GM21390 (cell line): ENCODE results near the gene ANKRD17.
"Not testable (repeated sequence)": the region's sequence is repeated elsewhere in the genome, so short reads cannot be mapped to it uniquely, and the experiment has no call there.

Experiments
- ATAC-seq: cut with Tn5 transposase; IDR thresholded peaks from one replicate; pipeline ENCODE4 v1.9.1; 2021; ENCODE audit not compliant: unreplicated experiment

ANKRD17 gene

GRCh38 chr4:73258686-73259570 is at the start of gene ANKRD17:
Gene ANKRD17 (minus strand): TSS chr4:73258798. CDS start chr4:73258668, 130 bp downstream.
- peak; percentile 74 for ATAC-seq

DNA sequence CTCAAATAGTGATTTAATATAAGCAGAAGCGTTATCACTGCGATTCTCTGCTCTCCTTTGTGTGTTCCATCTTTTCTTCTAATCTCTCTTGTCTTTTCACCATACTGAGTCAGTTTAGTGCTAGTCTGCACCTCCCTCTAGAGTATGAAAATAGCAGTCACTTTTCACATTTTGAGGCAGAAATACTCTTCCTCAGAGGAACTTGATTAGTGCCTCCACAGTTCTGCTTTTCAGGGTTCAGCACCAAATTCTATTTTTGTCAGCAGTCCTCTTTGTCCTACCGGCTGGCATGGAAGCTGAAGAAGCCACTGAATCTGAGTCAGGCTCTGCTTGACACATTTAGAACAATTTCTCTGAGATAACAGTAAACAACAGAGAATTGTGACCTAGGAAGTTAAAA is 49.7 kb upstream of the ANKRD17 start:
- ATAC-seq = no peak

DNA sequence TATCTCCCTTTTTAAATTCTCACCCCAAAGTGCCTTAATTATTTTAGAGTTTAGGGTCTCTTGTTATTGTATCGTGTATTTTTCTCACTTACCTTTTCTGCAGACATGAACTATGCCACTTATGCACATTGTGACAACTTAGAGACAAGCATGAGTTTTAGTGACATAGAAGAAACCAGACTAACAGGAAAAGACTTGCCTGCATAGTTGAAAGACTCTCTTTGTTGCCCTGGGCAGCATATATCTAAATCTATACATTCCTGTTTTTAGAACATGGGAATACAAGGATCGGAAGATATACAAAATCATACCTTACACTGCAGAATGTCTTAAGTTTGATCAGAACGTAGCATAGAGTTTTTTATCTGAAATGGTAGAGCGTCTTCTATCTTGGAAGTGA is 45.1 kb upstream of the ANKRD17 start:
- ATAC-seq = no peak

- ATAC-seq = no peak
Observed at GRCh38 chr4:73299548-73300280, 41.1 kb upstream of the ANKRD17 start.

DNA sequence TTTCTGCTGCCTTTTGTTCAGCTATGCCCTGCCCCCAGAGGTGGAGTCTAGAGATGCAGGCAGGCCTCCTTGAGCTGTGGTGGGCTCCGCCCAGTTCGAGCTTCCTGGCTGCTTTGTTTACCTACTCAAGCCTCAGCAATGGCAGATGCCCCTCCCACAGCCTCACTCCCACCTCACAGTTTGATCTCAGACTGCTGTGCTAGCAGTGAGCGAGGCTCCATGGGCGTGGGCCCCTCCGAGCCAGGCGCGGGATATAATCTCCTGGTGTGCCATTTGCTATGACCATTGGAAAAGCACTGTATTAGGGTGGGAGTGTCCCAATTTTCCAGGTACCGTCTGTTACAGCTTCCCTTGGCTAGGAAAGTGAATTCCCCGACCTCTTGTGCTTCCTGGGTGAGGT is 34.1 kb upstream of the ANKRD17 start:
- ATAC-seq = not testable (repeated sequence)

DNA sequence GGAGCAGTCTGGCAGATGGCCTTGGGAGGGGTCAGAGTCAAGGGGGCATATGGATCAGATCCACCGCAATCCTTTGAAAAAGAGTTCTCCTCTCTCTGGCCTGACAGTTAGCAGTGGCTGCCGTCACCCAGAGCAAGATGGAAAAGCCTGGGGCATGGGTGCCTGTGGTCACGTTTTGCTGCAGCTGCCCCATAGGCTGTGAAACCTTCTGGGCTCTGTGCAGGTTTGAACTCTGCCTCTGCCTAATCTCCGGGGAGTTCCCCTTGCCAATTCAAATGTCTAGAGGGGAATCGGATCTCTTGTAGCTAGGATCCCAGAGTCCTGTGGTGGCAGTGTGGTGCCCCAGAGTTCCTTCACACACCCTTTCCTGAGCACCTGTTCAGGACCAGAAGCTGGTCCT is 23.4 kb upstream of the ANKRD17 start:
- no peak for ATAC-seq

GRCh38 chr4:73281396-73281795 is 22.8 kb upstream of the ANKRD17 start:
- ATAC-seq = no peak

GRCh38 chr4:73277201-73277600 is 18.6 kb upstream of the ANKRD17 start:
- no peak for ATAC-seq

DNA sequence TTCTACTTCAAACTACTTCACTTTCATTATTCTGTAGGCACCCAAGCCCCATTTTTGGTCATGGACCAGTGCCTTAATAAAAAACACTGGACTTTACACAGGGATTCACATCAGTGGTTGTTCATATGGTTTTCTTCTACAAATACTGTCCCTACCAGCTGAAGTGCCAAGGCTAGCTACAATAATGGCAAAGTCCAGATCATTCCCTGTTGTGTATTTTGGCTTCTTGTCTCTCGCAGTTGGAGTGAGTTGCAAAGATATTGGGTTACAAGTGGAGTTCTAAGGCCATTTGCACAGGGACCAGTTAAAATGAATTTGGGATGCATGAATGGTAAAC is 16.7 kb upstream of the ANKRD17 start:
- no peak for ATAC-seq

GRCh38 chr4:73272816-73273215 is 14.2 kb upstream of the ANKRD17 start:
- no peak for ATAC-seq

GRCh38 chr4:73267050-73267449 is 8.5 kb upstream of the ANKRD17 start:
- no peak for ATAC-seq

DNA sequence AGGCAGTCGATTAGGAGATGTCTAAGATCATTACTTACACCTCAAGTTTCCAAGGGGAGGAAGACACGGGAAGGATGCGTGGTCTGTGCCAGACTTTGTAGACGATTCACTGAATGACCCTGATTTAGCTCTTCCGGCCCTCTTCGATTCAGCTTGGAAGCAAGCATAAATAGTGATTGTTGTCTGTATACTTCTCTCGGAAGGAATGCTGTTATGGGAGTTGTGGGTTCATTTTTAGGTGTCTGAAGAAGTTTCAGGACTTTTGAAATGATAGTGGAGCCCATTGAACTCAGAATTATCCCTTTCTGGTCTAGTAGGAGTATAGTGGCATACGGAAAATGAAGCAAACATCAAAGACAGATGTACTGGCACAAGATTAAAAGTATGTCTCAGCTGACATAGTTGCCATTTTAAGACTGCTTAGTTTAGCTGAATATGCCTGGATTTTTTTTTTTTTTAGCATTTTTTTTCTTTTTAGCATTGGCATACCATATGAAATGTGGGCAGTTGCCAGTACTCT is 1.0 kb upstream of the ANKRD17 start:
- peak; percentile 7 for ATAC-seq

DNA sequence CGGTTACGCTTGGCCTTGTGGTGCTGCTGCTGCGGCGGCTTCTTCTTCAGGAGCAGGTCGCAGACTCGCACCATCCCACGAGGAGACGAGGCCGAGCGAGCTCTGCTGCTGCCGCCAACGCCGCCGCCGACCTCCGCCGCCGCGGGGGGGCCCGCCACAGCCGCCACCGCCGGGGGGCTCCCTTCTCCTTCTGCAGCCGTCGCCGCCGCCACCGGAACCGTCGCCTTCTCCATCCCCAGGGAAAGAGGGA is 237 bp downstream of the ANKRD17 start:
- ATAC-seq = peak; percentile 27

GRCh38 chr4:73257651-73258435 is 755 bp downstream of the ANKRD17 start:
- ATAC-seq = peak; percentile 13

DNA sequence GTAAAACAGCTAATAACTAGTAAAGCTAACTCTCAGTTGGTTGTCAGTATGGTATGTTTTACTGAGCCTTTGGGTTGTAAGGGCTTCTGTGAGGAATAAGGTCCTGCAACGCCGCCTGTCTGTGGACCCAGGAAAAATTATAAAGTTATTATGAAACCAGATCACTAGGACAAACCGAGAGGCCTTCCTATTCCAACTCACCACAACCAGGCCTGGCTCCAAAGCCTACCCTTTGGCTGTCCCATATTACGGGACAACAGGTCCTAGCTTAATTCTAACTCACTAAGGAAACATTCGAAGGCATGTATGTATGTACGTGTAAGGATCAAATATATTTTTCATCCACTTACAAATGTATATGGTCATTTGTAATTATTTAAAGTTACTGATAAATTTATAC is 1.4 kb downstream of the ANKRD17 start:
- ATAC-seq = peak; percentile 28

DNA sequence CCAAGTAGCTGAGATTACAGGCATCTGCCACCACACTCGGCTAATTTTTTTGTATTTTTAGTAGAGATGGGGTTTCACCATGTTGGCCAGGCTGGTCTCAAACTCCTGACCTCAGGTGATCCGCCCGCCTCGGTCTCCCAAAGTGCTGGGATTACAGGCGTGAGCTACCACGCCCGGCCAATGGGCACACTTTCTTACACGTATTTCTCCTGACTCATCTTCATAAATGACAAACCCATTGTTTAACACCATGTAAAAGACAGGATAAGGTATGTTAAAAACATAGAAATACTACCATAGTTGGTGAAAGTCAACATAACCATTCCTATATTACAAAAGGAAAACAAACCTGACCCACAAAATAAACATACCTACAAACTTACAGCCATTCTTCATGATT is 2.8 kb downstream of the ANKRD17 start:
- not testable (repeated sequence) for ATAC-seq

DNA sequence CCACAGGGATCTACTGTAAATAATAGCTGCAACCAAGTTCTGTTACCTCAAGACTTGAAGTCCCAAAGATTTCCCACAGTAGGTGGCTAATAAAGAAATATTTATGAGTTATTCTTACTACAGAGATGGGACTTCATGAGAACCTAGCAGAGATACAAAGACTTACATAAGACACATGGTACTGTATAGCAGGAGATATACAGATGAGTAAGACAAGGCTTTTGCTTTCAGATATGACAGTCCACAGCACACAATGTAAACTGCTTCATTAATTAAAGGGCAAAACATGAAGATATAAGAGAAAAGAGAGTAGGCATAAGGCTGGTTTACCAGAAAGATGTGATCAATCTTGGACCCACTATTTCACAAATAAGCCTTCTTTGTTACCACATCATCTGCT is 6.6 kb downstream of the ANKRD17 start:
- ATAC-seq = no peak

- no peak for ATAC-seq
Observed at GRCh38 chr4:73251384-73251783, 7.2 kb downstream of the ANKRD17 start.

- ATAC-seq = no peak
Observed at GRCh38 chr4:73250642-73251041, 8.0 kb downstream of the ANKRD17 start.

- ATAC-seq = no peak
Observed at GRCh38 chr4:73248821-73249220, 9.8 kb downstream of the ANKRD17 start.

DNA sequence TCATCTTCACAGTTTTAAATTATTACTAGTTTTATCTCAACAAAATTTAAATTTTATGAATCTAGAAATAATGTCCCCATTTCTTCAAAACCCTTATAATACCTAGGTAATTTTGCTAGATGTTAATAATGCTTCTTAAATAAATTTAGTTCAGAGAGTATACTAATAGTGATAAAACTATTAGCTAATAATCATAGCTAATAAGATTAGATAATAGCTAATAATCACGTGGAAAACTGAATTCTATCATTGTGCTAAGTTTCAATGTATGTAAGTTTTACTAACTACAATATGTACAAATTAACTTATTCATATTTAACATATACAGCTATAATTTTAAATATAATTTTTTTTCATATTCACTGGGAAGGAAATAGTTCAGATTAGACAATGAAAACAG is 10.2 kb downstream of the ANKRD17 start:
- ATAC-seq = no peak

- no peak for ATAC-seq
Observed at GRCh38 chr4:73247100-73247499, 11.5 kb downstream of the ANKRD17 start.
